ACC112 (cell line): ENCODE measurements around the gene RYR2.

Source experiments
- H2AFZ ChIP-seq: fragments of 200-600 bp; sonication (generic); one replicate; pipeline ENCODE4 v1.6.0; 2017; ENCODE audit warnings: antibody characterized with exemption, low read length; ENCODE audit not compliant: unreplicated experiment
- H3K27ac ChIP-seq: fragments of 200-600 bp; sonication (generic); 2 replicates; pipeline ENCODE4 v1.5.1; 2014; ENCODE audit warnings: low read depth, mild to moderate bottlenecking, antibody characterized with exemption, low read length, moderate library complexity
- H3K27me3 ChIP-seq: fragments of 200-600 bp; sonication (generic); 2 replicates; pipeline ENCODE4 v1.6.1; 2014; ENCODE audit warnings: mild to moderate bottlenecking, antibody characterized with exemption, low read length, moderate library complexity, mixed read lengths; ENCODE audit not compliant: insufficient read depth
- H3K36me3 ChIP-seq: fragments of 200-600 bp; sonication (generic); 2 replicates; pipeline ENCODE4 v1.6.1; 2016; ENCODE audit warnings: mild to moderate bottlenecking, antibody characterized with exemption, low read length, moderate library complexity, mixed read lengths; ENCODE audit not compliant: insufficient read depth
- H3K4me1 ChIP-seq: fragments of 200-600 bp; sonication (generic); one replicate; pipeline ENCODE4 v1.6.1; 2016; ENCODE audit warnings: low read length, mixed read lengths; ENCODE audit not compliant: insufficient read depth, unreplicated experiment, control insufficient read depth
- H3K4me3 ChIP-seq: fragments of 200-600 bp; sonication (generic); 2 replicates; pipeline ENCODE4 v1.5.1; 2014; ENCODE audit warnings: mild to moderate bottlenecking, low read depth, low read length
- H3K79me2 ChIP-seq: fragments of 200-600 bp; sonication (generic); one replicate; pipeline ENCODE4 v1.6.0; 2016; ENCODE audit warnings: low read length; ENCODE audit not compliant: control insufficient read depth, unreplicated experiment, insufficient read depth

RYR2 gene

DNA sequence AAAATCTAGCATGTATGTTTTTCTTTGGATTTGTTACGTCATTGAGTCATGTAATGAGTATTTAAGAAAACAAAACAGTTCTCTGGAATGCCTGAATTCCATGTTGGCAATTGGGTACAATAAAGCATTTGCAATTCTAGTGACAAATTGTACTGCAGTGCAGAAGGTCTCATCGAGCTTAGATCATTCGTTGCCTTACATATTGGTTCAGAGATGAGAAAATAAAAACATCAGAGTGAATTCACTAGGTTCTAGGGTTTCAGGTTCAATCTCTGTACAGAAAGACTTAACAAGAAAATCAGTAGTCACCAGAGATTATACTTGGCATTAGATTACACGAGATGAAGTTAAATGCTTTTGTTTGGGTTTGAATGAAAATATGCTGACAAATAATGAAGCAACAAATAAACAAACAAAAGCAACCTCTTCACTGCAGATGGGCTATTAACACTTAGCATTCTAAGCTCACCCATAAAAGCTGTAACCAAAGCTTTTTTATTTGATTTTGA is 124.7 kb downstream of the RYR2 start:
- Histone ChIP-seq H3K4me3 (no peak overlapping the region), H3K36me3 (no peaks in the 10 kb centered on the region)

DNA sequence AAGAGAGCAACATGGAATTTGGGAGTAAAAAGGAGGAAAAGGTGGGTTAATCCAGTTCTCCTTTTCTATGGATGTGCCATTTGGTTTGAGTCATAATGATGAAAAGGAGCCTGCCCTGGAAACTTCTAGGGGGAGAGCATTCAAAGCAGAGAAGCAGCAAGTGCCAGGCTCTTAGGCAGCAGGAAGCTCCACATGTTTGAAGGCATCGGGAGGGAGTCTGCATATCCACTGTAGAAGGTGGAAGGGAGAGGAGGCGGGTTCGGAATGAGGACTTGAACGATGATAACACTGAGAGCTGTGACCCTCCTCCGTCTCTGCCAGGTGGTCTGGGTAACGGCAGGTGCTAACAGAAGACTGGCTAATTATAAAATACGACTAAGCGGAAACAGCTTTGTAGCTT is 128.2 kb downstream of the RYR2 start:
- Histone ChIP-seq H3K79me2 (no peaks in the 10 kb centered on the region), H3K4me3 (no peak overlapping the region), H3K27ac (no peak overlapping the region), H2AFZ (no peak overlapping the region), H3K27me3 (no peaks in the 10 kb centered on the region), H3K4me1 (no peaks in the 10 kb centered on the region), H3K36me3 (no peaks in the 10 kb centered on the region)

More for the DNA sequence above, 124.7 kb downstream of the RYR2 start:
- Histone ChIP-seq H3K27me3 (no peaks in the 10 kb centered on the region), H2AFZ (no peak overlapping the region), H3K79me2 (no peaks in the 10 kb centered on the region), H3K4me1 (no peaks in the 10 kb centered on the region), H3K27ac (no peak overlapping the region)

- H3K4me3 ChIP-seq = no peak overlapping the region
- H2AFZ ChIP-seq = no peak overlapping the region
- H3K27me3 ChIP-seq = no peaks in the 10 kb centered on the region
- no peak overlapping the region for H3K27ac ChIP-seq
- no peaks in the 10 kb centered on the region for H3K79me2 ChIP-seq
- no peaks in the 10 kb centered on the region for H3K36me3 ChIP-seq
- H3K4me1 ChIP-seq = no peaks in the 10 kb centered on the region
Observed at GRCh38 chr1:237171454-237172117, 129.6 kb downstream of the RYR2 start.

- Histone ChIP-seq H3K4me1 (no peaks in the 10 kb centered on the region), H3K36me3 (no peaks in the 10 kb centered on the region), H3K4me3 (no peak overlapping the region), H3K27me3 (no peaks in the 10 kb centered on the region), H3K27ac (no peak overlapping the region), H3K79me2 (no peaks in the 10 kb centered on the region), H2AFZ (no peak overlapping the region)
Observed at GRCh38 chr1:237172118-237172485, 130.1 kb downstream of the RYR2 start.

DNA sequence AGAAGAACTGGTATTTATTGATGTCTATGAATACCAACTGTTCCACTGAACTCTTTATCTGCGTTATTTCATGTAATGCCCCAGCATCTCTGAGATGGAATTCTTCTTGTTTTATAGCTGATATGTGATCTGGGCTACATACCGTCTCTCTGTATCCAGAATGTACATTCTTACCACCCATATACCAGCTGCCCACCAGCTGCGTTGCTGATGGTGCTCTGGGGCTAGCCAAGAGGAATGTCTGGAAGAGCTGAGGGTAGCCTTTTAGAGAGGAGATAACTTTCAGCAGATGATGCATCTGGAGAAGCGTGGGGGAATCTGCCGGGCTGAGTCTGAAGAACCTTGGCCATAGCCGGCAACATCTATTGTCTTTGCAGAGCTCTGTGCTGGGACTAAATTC is 137.5 kb downstream of the RYR2 start:
- H3K4me1 ChIP-seq = no peaks in the 10 kb centered on the region
- no peak overlapping the region for H3K27ac ChIP-seq
- H3K36me3 ChIP-seq = no peaks in the 10 kb centered on the region
- no peak overlapping the region for H3K4me3 ChIP-seq
- H3K79me2 ChIP-seq = no peaks in the 10 kb centered on the region
- no peaks in the 10 kb centered on the region for H3K27me3 ChIP-seq
- no peak overlapping the region for H2AFZ ChIP-seq

DNA sequence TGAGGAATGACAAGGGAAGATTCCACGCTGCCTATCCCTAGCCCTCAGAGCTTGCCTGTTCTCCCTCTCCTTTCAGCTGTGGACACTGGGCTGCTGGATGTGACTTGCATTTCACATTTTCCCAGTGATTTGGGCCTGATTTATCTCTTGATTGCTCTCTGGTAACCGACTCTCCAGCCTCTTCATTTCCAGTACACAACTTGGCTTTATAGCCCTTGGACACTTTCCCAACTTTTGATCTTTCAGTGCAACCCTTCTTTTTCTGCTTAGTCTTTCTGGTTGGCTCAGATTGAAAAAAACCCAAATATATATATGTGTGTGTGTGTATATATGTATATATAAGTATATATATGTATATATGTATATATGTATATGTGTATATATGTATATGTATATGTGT is 138.3 kb downstream of the RYR2 start:
- Histone ChIP-seq H3K79me2 (no peaks in the 10 kb centered on the region), H3K4me1 (no peaks in the 10 kb centered on the region), H3K4me3 (no peak overlapping the region), H3K27me3 (no peaks in the 10 kb centered on the region), H3K27ac (no peak overlapping the region), H3K36me3 (no peaks in the 10 kb centered on the region), H2AFZ (no peak overlapping the region)

DNA sequence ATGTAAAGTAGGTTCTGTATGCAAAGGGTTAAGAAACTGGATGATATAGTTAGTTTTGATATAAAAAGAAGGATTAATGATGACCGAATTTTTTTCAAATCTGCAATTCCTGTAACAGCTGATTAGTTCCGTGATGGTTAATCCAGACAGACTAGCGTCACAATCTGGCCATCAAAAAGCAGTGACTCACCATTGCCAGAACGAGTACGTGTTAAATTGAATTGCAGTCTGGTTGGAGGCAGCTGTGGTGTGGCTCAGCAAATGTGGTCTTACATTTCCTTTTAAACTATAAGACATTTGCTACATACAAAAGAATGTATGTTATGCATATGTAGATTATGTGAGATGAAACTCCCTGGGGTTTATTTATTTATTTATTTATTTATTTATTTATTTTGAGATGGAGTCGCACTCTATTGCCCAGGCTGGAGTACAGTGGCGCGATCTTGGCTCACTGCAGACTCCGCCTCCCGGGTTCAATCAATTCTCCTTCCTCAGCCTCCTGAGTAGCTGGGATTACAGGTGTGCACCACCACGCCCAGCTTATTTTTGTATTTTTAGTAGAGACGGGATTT is 139.8 kb downstream of the RYR2 start:
- Histone ChIP-seq H3K4me3 (no peak overlapping the region), H3K36me3 (no peaks in the 10 kb centered on the region), H3K27ac (no peak overlapping the region)

DNA sequence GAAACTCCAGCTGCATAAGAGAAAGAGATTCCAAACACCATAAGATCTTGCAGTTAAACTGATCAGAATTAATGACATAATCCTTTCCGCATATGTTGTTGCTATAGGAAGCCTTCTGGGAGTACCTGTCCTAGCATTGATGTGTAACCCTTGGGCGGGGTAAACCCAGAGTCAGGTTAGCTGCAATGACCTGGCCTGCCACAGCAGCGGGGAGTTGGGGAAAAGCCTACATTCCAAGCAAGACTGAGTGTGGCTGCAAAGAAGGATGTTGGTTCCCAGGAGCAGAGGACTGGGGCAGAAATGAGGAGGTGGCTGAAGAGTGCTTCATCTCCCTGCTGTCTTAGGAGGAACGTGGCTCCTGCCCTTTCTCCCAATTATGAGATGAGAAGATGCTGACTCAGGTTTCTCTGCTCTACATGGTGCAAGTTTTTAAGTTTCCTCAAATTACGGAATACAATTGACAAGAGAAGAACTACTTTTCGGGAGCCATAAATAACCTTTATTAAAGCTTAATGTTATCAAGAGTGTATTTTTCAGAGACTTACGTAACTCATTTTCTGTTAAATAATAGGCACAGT is 142.1 kb downstream of the RYR2 start:
- H3K27ac ChIP-seq = no peak overlapping the region
- no peaks in the 10 kb centered on the region for H3K4me1 ChIP-seq
- H3K36me3 ChIP-seq = no peaks in the 10 kb centered on the region
- no peak overlapping the region for H2AFZ ChIP-seq
- H3K27me3 ChIP-seq = no peaks in the 10 kb centered on the region
- no peak overlapping the region for H3K4me3 ChIP-seq
- no peaks in the 10 kb centered on the region for H3K79me2 ChIP-seq

More for the DNA sequence above, 139.8 kb downstream of the RYR2 start:
- Histone ChIP-seq H2AFZ (no peak overlapping the region), H3K27me3 (no peaks in the 10 kb centered on the region), H3K79me2 (no peaks in the 10 kb centered on the region), H3K4me1 (no peaks in the 10 kb centered on the region)

DNA sequence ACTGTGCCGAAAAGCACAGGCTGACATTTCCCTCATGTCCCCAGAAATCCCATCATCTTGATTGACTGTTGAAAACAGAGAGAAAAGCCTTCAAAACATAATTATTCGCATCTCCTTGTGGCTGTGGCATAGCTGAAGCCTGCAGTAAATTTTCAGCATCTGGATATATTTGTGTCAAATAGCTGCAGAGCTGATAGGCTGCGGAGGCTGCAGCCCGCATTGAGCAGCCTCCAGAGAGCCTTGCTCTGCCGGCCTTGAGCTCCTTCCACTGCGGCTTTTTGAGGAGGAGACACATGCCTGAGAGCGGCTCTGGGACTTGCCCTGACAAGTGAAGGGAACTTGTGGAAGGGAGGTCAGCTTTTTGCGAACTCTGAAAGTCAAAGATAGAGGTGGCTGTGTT is 144.7 kb downstream of the RYR2 start:
- H3K4me3 ChIP-seq = no peak overlapping the region
- no peaks in the 10 kb centered on the region for H3K27me3 ChIP-seq
- H2AFZ ChIP-seq = no peak overlapping the region
- H3K27ac ChIP-seq = no peak overlapping the region
- no peaks in the 10 kb centered on the region for H3K4me1 ChIP-seq
- no peaks in the 10 kb centered on the region for H3K36me3 ChIP-seq
- no peaks in the 10 kb centered on the region for H3K79me2 ChIP-seq

- no peak overlapping the region for H2AFZ ChIP-seq
- H3K27ac ChIP-seq = no peak overlapping the region
- no peak overlapping the region for H3K4me3 ChIP-seq
- H3K27me3 ChIP-seq = no peaks in the 10 kb centered on the region
- H3K79me2 ChIP-seq = no peaks in the 10 kb centered on the region
- no peaks in the 10 kb centered on the region for H3K4me1 ChIP-seq
- no peaks in the 10 kb centered on the region for H3K36me3 ChIP-seq
Observed at GRCh38 chr1:237187842-237188241, 145.9 kb downstream of the RYR2 start.

DNA sequence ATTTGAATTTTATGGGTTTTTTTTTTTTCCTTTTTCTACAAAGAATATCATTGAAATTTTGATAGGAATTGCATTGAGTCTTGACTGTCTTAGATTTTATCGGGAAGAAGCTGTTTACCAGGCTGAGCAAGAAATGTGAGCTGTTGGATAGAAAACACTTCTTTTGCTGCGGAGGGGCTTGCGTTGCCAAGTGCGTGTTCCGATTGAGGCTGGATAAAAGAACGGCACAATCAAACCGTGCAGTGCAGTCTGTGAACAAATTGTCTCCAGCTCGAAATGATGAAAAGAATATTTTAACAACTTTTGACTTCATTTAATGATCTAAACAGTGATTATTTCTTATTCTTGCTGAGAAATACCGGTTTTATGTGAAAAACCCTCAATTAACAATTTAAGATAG is 149.4 kb downstream of the RYR2 start:
- Histone ChIP-seq H3K27ac (no peak overlapping the region), H3K4me1 (no peaks in the 10 kb centered on the region), H3K4me3 (no peak overlapping the region), H3K27me3 (no peaks in the 10 kb centered on the region), H3K79me2 (no peaks in the 10 kb centered on the region), H2AFZ (no peak overlapping the region), H3K36me3 (no peaks in the 10 kb centered on the region)
